ENCODE results near the gene RPS24.
"Not testable (repeated sequence)": the region's sequence is repeated elsewhere in the genome, so short reads cannot be mapped to it uniquely, and the experiment has no call there.

RPS24 gene

GRCh38 chr10:78065611-78066010 lies 31.9 kb downstream of the RPS24 start:
- DNase-seq = no peak
- Histone ChIP-seq H3K9me3 (no peaks in the 10 kb centered on the region), H3K36me3 (no peaks in the 10 kb centered on the region), H3K4me3 (ENCODE audit: low read depth, low read length) (no peak overlapping the region), H3K4me1 (no peaks in the 10 kb centered on the region), H3K27me3 (no peaks in the 10 kb centered on the region)
- TF ChIP-seq, protein P1, sequence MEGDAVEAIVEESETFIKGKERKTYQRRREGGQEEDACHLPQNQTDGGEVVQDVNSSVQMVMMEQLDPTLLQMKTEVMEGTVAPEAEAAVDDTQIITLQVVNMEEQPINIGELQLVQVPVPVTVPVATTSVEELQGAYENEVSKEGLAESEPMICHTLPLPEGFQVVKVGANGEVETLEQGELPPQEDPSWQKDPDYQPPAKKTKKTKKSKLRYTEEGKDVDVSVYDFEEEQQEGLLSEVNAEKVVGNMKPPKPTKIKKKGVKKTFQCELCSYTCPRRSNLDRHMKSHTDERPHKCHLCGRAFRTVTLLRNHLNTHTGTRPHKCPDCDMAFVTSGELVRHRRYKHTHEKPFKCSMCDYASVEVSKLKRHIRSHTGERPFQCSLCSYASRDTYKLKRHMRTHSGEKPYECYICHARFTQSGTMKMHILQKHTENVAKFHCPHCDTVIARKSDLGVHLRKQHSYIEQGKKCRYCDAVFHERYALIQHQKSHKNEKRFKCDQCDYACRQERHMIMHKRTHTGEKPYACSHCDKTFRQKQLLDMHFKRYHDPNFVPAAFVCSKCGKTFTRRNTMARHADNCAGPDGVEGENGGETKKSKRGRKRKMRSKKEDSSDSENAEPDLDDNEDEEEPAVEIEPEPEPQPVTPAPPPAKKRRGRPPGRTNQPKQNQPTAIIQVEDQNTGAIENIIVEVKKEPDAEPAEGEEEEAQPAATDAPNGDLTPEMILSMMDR (IDR thresholded peaks at IDR 0.05; ENCODE audit: low read depth, low read length) = no peak

- TF ChIP-seq, protein P1 (IDR thresholded peaks at IDR 0.05; ENCODE audit: low read depth, low read length) = no peak
- Histone ChIP-seq H3K27me3 (no peaks in the 10 kb centered on the region), H3K9me3 (no peaks in the 10 kb centered on the region), H3K36me3 (no peaks in the 10 kb centered on the region), H3K4me3 (ENCODE audit: low read depth, low read length) (no peak overlapping the region), H3K4me1 (no peaks in the 10 kb centered on the region)
- DNase-seq = no peak
Observed at GRCh38 chr10:78066012-78066411, 32.3 kb downstream of the RPS24 start.

DNA sequence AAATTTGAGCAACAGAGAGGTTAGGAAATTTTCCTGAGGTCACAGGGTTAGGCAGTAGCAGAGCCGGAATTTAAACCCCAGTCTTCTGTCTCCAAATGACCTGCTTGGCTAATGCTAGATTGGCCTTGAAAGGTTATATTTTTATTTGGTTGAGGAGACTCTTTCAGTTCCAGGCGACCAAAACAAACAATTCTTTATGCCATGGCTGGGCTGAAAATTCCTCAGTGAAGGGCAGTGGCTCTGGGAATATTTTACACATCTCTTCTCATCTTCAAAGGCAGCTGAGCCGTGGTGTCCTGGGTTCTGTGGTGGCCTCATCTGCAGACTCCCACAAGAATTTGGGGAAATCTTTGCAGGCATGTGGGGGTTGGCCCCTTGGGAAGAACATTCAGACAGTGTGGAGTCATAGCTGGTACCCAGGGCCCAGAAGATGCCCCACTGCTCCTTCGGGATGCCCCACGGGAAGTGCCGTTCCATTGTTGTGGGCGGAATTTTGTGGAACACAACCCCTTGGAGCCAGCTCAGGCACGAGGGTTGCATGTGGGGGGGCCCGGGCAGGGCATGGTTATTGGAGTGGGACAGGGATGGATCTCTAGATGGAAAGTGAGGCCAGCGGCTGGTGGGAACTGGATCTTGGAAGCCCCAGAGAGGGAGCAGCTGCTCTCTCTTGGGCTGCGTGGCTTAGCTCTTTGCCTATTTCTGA lies 33.2 kb downstream of the RPS24 start:
- Histone ChIP-seq H3K36me3 (no peaks in the 10 kb centered on the region), H3K9me3 (no peaks in the 10 kb centered on the region), H3K4me1 (no peaks in the 10 kb centered on the region), H3K27me3 (no peaks in the 10 kb centered on the region), H3K4me3 (ENCODE audit: low read depth, low read length) (no peak overlapping the region)
- no peak for DNase-seq
- TF ChIP-seq, protein P1 (IDR thresholded peaks at IDR 0.05; ENCODE audit: low read depth, low read length) = no peak

DNA sequence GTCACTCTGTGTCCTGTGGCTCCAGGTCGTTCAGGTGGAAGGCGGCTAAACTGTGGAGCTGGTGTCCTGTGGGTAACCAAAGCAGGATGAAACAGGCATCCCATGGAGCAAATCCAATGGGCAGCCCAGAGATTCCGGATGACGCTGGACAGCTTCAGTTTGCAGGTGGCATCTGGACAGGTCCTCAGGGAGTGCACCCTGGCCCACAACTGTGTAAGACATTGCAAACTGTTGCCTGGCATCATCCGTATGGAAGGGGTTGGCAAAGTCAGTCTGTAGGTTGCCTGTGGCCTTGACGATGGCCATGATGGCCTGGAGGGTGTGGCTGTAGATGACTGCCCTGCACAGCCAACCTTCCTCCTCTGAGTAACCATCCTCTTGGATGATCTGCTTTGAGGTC lies 35.5 kb downstream of the RPS24 start:
- Histone ChIP-seq H3K9me3 (no peaks in the 10 kb centered on the region), H3K4me1 (no peaks in the 10 kb centered on the region), H3K36me3 (no peaks in the 10 kb centered on the region), H3K4me3 (ENCODE audit: low read depth, low read length) (no peak overlapping the region), H3K27me3 (no peaks in the 10 kb centered on the region)
- DNase-seq = no peak
- TF ChIP-seq, protein P1 (IDR thresholded peaks at IDR 0.05; ENCODE audit: low read depth, low read length) = no peak

DNA sequence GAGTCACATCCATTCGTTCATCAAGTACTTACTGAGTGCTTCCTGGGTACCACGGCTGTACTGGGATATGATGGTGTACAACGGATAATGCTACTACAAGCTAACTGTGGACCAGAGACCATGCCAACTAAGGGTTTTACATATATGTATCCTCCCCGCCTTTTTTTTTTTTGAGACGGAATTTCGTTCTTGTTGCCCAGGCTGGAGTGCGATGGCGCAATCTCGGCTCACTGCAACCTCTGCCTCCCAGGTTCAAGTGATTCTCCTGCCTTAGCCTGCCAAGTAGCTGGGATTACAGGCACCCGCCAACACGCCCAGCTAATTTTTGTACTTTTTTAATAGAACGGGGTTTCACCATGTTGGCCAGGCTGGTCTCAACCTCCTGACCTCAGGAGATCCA lies 36.4 kb downstream of the RPS24 start:
- not testable (repeated sequence) for H3K36me3 ChIP-seq; H3K27me3 ChIP-seq; H3K4me1 ChIP-seq; H3K4me3 ChIP-seq (ENCODE audit: low read depth, low read length); DNase-seq; H3K9me3 ChIP-seq

- TF ChIP-seq, protein P1 (IDR thresholded peaks at IDR 0.05; ENCODE audit: low read depth, low read length) = no peak
- H3K9me3 ChIP-seq = no peaks in the 10 kb centered on the region
- H3K27me3 ChIP-seq = no peaks in the 10 kb centered on the region
- no peak for DNase-seq
- no peaks in the 10 kb centered on the region for H3K4me1 ChIP-seq
- H3K36me3 ChIP-seq = no peaks in the 10 kb centered on the region
- H3K4me3 ChIP-seq (ENCODE audit: low read depth, low read length) = no peak overlapping the region
Observed at GRCh38 chr10:78070726-78071125, 37.1 kb downstream of the RPS24 start.
